NCI-H2081 (cell line): ENCODE data around the gene SLC16A6.
"Not testable (repeated sequence)": the region's sequence is repeated elsewhere in the genome, so short reads cannot be mapped to it uniquely, and the experiment has no call there.

ENCODE experiments used
- DNase-seq, 2 experiments: peaks; one replicate each; lab custom pipeline; 2025; lab: John Stamatoyannopoulos, UW

Gene SLC16A6

DNA sequence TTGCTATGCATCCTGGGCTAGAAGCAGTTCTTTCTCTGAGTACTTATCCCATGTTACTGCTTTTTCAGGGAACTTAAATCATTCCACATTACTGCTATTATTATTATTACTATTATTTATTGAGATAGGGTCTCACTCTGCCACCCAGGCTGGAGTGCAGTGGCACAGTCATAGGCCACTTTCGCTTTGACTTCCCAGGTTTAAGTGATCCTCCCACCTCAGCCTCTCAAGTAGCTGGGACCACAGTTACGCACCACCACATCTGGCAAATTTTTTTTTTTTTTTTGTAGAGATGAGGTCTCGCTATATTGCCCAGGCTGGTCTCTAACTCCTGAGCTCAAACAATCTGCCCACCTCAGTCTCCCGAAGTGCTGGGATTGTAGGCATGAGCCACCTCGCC, 71.5 kb downstream of the SLC16A6 start:
- DNase-seq = not testable (repeated sequence)
